Sigmoid colon (tissue), 4 donors: ENCODE results near the gene NAA38.
A peak's percentile ranks its signal among the peaks of the same experiment; 100 is the strongest.

Experiments
- EP300 ChIP-seq, 4 donors: sonication (generic); formaldehyde crosslinking; IDR thresholded peaks; one replicate each; pipeline ENCODE4 v1.6.1; 2017; ENCODE audit warnings: antibody characterized with exemption in 4 of 4
- POLR2A ChIP-seq, 2 donors: fragments of 450-650 bp; IDR thresholded peaks; one replicate each; pipeline ENCODE4 v1.6.1; 2016; ENCODE audit warnings: antibody characterized with exemption in 2 of 2, mild to moderate bottlenecking in 2 of 2, moderate library complexity in 2 of 2
- POLR2AphosphoS5 ChIP-seq, 4 donors: sonication (generic); formaldehyde crosslinking; IDR thresholded peaks; one replicate each; pipeline ENCODE4 v1.6.1; 2017; ENCODE audit warnings: antibody characterized with exemption in 4 of 4
- TF ChIP-seq, protein P1 (sequence below), 4 experiments: fragments of 450-650 bp in 3 of 4; fragments of 200-600 bp in 1 of 4; IDR thresholded peaks; one replicate each; pipeline ENCODE4 v1.5.1; 2016 to 2019; ENCODE audit warnings: antibody characterized with exemption in 4 of 4, mild to moderate bottlenecking in 3 of 4, moderate library complexity in 2 of 4

GRCh38 chr17:7843536-7844291, 13.6 kb downstream of the NAA38 start:
- TF ChIP-seq POLR2A (IDR thresholded peaks at IDR 0.05) (peak; percentile 42 to 61), POLR2AphosphoS5 (IDR thresholded peaks at IDR 0.05) (peak; percentile 15 to 73 (median 56)), EP300 (IDR thresholded peaks at IDR 0.05) (peak in 2 of 4 donors; percentile 28 to 70)
- TF ChIP-seq, protein P1, sequence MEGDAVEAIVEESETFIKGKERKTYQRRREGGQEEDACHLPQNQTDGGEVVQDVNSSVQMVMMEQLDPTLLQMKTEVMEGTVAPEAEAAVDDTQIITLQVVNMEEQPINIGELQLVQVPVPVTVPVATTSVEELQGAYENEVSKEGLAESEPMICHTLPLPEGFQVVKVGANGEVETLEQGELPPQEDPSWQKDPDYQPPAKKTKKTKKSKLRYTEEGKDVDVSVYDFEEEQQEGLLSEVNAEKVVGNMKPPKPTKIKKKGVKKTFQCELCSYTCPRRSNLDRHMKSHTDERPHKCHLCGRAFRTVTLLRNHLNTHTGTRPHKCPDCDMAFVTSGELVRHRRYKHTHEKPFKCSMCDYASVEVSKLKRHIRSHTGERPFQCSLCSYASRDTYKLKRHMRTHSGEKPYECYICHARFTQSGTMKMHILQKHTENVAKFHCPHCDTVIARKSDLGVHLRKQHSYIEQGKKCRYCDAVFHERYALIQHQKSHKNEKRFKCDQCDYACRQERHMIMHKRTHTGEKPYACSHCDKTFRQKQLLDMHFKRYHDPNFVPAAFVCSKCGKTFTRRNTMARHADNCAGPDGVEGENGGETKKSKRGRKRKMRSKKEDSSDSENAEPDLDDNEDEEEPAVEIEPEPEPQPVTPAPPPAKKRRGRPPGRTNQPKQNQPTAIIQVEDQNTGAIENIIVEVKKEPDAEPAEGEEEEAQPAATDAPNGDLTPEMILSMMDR (IDR thresholded peaks at IDR 0.05): no peak
